ENCODE data around the gene ITGA2.
"Not testable (repeated sequence)": the region's sequence is repeated elsewhere in the genome, so short reads cannot be mapped to it uniquely, and the experiment has no call there.

ITGA2 gene

DNA sequence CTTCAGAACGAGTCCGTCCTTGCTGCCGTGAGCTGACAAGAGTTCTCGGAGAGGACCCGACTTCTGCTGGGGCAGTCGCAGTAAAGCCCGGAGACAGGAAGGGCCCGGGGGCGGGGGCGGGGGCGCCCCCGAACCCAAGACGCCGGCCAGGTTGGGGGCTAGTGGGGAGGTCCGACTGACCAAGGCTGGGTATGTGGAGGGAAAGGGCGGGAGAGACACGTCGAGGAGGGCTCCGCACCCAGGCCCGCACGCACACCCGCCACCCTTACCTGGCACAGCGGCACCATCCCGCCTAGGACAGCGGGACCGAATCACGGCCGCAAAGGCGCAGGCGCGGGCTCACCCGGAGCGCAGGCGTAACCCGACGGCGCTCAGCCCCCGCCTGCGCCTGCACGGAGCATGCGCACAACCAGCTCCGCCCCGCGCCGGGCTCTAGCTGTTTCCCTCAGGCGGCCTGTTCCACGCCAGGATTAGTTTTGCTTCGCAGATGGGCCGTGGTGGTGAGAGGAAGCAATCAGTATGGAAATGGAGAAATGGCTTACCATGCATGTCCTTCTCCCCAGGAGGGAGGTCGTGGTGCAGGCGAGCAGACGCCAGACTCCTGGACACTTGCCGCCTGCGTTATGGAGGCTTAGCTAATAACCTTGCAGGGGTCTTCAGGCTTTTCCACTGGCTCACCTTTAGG is 120.4 kb downstream of the ITGA2 start, which contains the start of gene MOCS2:
Gene MOCS2, minus strand, starts transcription at position 315 of the 685 bp plus-strand sequence. CDS start 2,583 bp downstream, outside the sequence.
- DNase-seq, result peak; percentile 92

DNA sequence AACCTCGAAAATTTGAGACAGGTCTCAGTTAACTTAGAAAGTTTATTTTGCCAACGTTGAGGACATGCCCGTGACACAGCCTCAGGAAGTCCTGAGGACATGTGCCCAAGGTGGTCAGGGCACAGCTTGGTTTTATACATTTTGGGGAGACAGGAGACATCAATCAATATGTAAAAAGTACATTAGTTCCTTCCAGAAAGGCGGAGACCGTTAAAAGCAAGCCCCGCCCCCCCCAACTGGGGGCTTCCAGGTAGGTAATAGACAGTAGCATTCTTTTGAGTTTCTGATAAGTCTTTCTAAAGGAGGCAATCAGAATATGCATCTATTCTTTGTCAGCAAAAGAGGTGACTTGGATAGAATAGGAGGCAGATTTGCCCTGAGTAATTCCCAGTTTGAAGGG is 121.0 kb downstream of the ITGA2 start:
- no peak for DNase-seq

DNA sequence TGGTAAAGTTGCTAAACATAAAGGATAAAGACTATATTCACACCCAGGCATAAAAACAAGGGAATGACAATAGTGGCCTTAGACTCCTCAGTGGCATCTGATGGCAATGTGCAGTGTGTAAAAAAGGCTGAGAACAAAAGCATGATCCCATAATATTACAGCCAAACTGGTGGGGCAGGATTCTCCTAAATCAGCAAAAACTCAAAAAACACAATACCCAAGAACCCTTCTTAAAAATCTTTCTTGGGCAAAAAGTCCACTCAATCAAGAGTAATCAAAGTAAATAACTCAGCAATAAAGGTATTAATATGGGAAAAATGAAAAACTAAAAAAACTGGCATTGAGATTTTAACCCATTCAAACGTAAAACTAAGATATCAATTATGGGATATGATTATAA is 122.0 kb downstream of the ITGA2 start:
- no peak for DNase-seq

DNA sequence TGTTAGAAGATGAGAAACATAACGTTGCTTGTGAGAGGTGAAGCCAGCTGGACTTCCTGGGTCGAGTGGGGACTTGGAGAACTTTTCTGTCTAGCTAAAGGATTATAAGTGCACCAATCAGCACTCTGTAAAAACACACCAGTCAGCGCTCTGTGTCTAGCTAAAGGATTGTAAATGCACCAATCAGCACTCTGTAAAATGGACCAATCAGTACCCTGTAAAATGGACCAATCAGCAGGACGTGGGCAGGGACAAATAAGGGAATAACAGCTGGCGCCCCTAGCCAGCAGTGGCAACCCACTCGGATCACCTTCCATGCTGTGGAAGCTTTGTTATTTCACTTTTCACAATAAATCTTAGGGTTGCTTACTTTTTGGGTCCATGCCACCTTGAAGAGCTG is 123.2 kb downstream of the ITGA2 start:
- DNase-seq, result not testable (repeated sequence)

DNA sequence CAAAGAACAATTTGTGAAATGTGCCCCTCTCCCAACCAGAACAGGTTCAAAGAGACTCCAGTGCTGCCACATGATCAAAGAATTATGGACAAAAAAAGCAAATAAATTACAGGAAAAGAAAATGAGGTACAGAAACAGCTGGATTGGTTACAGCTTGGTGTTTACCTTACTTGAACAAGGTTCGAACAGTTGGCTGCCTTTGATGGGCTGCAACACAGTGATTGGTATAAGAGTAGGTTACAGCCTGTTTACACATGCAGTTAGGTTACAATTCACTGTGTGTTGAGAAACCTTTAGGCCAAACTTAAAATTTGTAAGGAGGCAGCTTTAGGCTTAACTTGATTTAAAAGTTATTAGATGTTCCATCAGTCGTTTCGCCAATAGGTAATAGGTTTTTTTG is 123.8 kb downstream of the ITGA2 start:
- DNase-seq, result no peak

DNA sequence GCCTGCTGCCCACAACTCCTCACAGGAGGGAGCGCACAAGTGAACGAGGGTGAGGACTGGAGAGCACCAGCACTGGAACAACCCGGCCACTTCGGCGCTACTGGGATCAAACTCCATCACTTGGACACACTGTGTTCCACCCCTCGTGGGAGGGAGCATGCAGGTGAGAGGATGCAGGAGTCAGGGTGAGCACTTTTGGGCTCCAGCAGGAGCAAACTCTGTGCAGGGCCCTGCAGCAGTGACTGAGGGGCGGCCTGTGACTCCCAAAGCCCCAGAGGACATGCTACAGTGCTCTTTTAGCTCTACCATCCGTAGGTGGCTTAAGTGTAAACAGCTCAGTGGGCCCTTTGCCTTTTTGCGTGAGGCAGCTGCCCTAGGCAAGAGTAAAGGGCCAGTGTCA is 124.8 kb downstream of the ITGA2 start:
- no peak for DNase-seq

DNA sequence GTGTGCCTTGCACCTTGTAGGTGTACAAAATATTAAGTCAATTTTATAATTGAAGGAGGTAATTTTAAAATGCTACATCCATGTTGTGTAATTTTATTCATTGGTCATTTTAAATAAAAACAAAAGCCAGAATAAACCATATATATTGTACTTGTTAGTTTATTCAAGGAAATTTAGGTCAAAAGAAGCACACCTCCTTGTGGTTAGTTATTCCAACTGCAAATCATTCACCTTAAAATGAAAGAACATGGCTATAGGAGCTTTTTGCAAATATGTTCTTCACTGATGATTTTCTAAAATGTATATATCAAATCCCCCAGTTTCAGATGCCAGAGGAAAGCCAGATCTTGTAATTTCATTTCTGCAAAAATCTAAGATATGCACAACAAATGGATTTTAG is 125.8 kb downstream of the ITGA2 start:
- DNase-seq, result no peak

DNA sequence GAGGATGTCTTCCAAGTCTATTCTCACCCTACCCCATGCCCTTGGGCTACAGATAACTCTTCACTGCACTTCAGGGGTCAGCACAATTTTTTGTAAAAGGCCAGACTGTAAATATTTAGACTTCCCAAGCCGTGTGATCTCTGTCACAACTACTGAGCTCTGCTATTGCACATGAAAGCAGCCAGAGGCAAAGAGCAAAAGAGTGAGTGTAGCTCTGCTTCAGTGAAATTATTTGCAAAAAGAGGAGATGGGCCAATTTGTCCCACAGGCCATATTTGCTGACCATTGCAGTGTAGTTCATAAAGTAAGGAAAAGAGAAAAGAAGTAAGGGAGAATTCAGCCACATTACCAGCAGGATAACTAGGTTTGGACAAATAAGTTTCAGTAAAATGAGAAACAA is 127.4 kb downstream of the ITGA2 start:
- DNase-seq, result no peak

DNA sequence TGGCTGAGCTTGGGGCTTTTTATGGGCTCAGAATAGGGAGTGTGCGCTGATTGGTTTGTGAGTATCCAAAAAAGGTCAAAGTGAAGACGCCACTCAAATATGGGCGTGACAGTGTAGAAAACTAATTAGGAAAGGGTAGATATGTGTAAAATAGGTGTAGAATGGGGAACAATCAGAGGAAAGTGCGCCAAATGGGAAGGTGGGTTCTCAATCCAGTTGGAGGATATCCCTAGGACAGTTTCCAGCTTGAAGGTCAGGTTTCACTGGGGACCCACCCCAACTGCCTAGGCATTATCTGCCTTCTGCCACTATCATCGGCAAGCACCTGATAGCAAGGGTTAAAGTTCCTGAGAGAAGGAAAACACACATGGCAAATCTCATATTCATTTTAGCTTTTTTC is 129.7 kb downstream of the ITGA2 start:
- no peak for DNase-seq

DNA sequence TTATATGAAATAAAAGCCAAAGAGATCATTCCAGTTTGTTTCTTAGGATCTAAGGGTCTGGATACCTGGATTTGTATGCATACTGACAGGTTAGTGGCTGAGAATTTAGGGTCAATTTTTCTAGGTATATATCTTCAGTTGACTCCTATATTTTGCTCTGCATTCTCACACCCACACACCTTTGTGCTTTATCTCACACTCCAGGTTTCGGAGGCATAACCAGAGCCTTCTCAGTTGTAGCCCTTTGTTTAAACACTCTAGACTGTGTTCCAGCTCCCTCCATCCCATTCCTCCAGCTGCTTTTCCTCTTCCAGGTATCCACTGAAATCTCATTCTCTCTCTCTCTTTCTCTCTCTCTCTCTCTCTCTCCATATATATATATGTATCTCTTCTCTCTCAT is 131.0 kb downstream of the ITGA2 start:
- DNase-seq, result no peak

DNA sequence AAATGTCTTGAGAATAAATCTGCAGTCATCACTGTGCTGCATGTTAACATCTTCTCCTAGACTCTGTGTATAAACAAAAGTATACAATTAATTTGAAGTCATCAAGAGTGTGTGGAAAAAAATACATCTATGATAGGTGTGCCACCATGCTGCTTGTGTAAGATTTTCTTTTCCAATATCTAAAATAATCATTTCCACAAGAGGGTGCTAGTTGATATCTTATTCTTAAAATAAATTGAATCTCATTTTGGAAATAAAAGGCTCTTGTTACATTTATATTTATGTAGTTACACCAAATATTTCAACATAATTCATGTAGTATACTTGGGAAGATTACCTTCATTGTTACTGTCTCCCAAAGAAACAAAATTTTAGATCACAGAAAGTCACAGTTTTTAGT is 134.6 kb downstream of the ITGA2 start:
- DNase-seq, result no peak

DNA sequence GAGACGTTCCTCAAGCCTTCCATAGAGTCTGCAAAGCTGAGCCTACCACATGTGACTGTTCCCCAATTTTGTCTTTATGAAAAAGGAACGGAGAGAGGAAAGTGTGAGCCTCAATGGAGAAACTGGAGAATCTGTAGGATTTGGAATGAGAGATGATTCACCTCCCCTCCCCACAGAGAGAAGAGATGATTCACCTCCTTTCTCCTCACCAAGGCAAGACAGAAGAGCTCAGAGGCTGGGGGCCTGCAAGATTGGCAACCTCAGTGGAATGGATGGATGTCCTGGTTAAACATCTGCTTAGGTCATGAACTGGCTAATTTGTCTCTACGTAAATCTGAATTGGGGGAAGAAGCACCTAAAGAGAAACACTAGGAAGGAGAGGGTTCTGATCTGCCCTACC is 137.4 kb downstream of the ITGA2 start:
- DNase-seq, result no peak

DNA sequence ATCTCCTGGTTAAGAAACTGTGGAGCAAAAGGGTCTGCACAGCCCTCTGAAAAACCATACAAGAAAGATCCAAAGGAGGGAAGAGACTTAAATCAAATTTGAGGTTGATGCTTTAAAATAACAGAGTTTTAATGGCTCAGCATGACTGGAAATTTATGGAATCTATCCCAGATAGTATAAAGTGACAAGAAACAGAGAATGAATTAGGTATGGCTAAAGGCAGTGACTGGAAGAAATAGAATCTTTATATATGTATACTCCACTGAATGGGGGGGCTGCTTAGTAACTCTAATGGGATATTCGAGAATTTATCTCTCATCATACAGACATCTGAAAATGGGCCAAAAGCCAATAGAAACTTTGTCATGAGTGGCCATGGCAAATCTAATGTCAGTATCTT is 138.0 kb downstream of the ITGA2 start:
- DNase-seq, result no peak

DNA sequence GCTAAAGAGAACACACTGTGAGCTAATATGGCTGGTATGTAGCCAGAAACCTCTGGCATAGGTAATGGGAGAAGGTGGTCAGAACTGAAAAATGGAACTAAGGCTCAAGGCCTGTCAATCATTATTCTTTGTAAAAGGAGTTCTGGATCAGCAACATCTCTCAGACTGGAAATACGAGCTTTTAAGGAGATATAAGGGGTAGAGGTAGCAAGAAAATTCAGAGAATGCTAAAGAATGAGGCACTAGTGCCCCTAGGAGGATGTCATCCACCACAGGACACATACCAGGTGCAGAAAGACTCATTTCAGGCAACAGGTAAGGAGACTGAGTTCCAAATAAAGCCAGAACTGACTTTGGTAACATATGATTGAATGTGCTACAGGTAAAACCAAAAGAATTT is 139.3 kb downstream of the ITGA2 start:
- no peak for DNase-seq

DNA sequence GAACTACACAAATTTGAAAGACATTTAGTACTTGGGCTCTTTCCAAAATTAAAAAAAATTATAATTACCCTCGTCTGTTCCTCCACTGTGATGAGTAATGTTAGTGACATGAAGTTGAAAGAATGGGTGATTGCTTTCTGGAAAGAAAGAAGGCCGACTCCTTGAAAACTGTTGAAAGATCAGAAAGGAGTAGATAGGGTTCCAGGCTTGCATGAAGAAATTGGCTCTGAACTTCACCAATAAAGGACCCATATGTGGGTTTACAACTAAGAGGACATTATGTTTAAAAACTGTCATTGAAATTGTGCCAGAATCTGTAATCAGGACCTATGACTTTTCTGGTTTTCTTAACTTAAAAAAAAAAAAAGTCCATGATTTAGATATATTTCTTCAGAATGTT is 141.1 kb downstream of the ITGA2 start:
- DNase-seq, result no peak

DNA sequence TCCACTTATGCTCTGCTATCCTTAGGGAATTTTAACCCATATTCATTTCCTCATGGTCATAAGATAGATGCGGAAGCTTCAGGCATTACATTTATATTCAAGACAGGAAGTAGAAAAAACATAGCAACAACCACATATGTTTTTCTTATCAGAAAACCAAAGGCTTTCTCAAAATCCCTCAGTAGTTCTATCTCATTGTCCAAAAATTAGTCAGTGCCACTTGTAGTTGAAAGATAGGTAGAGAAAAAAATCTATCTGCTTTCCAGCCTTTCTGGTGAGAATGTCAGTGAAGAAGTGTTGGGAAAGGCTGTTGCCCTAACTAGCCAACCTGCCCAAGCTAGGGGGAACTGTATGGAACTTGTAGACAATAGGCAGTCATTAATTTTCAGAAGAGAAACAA is 143.9 kb downstream of the ITGA2 start:
- no peak for DNase-seq

Measured in activated naive CD4-positive, alpha-beta T cell treated with anti-CD3 and anti-CD28 coated beads, Interleukin-2, amount 50 U/mL, for 16 hours (primary cell).